Muscle layer of colon (tissue), 2 donors: Measurements from ENCODE around the gene SH3TC1.

Source experiments
- H3K27ac ChIP-seq: one replicate; pipeline ENCODE4 v1.7.0; 2013; ENCODE audit warnings: low read depth, mild to moderate bottlenecking, low read length, moderate library complexity
- H3K27me3 ChIP-seq, 2 donors: one replicate each; pipeline ENCODE4 v1.7.0; 2013; ENCODE audit warnings: low read length in 2 of 2, mild to moderate bottlenecking in 2 of 2; ENCODE audit not compliant: insufficient read depth in 2 of 2, control insufficient read depth in 1 of 2
- H3K36me3 ChIP-seq: one replicate; pipeline ENCODE4 v1.7.0; 2013; ENCODE audit warnings: mild to moderate bottlenecking, low read length; ENCODE audit not compliant: insufficient read depth
- H3K4me1 ChIP-seq: one replicate; pipeline ENCODE4 v1.7.0; 2013; ENCODE audit warnings: mild to moderate bottlenecking, low read length; ENCODE audit not compliant: insufficient read depth
- H3K4me3 ChIP-seq, 2 donors: one replicate each; pipeline ENCODE4 v1.7.0; 2013; ENCODE audit warnings: low read length in 2 of 2, low read depth in 1 of 2, mild to moderate bottlenecking in 1 of 2, moderate library complexity in 1 of 2
- H3K9ac ChIP-seq: one replicate; pipeline ENCODE4 v1.7.0; 2013; ENCODE audit warnings: low read length
- H3K9me3 ChIP-seq: one replicate; pipeline ENCODE4 v1.7.0; 2013; ENCODE audit warnings: mild to moderate bottlenecking, low read length
- donor health status: abdominal sarcoma.
- donor health status: Adenocarcinoma of cecum.

Gene SH3TC1

GRCh38 chr4:8231551-8232049 lies 32.5 kb downstream of the SH3TC1 start:
- H3K36me3 ChIP-seq: no peaks in the 10 kb centered on the region
- H3K9ac ChIP-seq: no peak overlapping the region
- no peaks in the 10 kb centered on the region for H3K27me3 ChIP-seq
- peaks cover 8% of the 10 kb centered on the region for H3K4me1 ChIP-seq
- no peak overlapping the region for H3K27ac ChIP-seq
- H3K4me3 ChIP-seq: no peak overlapping the region
- no peaks in the 10 kb centered on the region for H3K9me3 ChIP-seq

DNA sequence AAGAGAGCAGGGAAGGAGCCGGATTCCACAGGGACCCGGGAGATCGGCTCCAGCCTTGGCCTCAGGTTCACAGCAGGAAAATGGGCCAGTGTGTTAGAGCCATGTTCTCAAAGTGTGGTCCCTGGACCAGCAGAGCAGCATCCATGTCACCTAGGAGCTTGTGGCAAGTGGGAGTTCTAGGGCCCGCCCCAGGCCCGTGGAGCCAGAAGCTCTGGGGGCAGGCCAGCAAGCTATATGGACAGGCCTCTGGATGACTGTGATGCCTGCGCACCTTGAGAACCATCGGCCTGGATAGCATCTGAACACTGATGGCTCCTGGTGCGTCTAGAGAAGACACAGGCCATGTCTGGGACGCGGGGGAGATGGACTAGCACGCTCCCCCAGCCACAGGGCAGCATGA lies 33.7 kb downstream of the SH3TC1 start:
- H3K9ac ChIP-seq: no peak overlapping the region
- no peaks in the 10 kb centered on the region for H3K36me3 ChIP-seq
- no peaks in the 10 kb centered on the region for H3K9me3 ChIP-seq
- H3K4me1 ChIP-seq: peaks cover 8% of the 10 kb centered on the region
- H3K4me3 ChIP-seq: no peak overlapping the region
- no peak overlapping the region for H3K27ac ChIP-seq
- H3K27me3 ChIP-seq: no peaks in the 10 kb centered on the region

DNA sequence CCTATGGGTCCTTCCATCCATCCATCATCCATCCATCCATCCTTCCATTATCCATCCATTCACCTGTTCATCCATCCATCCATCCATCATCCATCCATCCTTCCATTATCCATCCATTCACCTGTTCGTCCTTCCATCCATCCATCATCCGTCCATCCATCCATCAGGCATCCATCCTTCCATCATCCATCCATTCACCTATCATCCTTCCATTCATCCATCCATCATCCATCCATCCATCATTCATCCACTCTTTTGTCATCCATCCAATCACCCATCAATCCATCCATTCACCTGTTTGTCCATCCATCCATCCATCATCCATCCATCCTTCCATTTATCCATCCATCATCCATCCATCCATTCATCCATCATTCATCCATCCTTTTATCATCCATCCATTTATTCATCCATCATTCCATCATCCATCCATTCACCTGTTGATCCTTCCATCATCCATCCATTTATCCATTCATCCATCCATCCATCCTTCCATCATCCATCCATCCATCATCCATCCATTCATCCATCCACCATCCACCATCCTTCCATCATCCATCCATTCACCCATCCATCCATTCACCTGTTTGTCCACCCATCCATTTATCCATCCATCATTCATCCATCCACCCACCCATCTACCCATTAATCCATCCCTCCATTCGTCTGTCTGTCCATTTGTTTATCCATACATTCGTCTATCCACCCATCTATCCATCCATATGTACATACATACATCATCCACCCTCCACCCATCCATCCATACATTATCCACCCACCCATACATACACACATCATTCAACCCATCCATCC lies 34.8 kb downstream of the SH3TC1 start:
- Histone ChIP-seq H3K9me3 (no peaks in the 10 kb centered on the region), H3K27ac (no peak overlapping the region), H3K36me3 (no peaks in the 10 kb centered on the region), H3K4me1 (no peaks in the 10 kb centered on the region), H3K9ac (no peak overlapping the region), H3K27me3 (no peaks in the 10 kb centered on the region), H3K4me3 (no peak overlapping the region)

- H3K9me3 ChIP-seq: no peaks in the 10 kb centered on the region
- no peaks in the 10 kb centered on the region for H3K36me3 ChIP-seq
Observed at GRCh38 chr4:8234715-8235114, 35.6 kb downstream of the SH3TC1 start.

GRCh38 chr4:8235224-8235623 lies 36.1 kb downstream of the SH3TC1 start:
- Histone ChIP-seq H3K4me3 (no peak overlapping the region), H3K27me3 (no peaks in the 10 kb centered on the region), H3K9ac (no peak overlapping the region), H3K27ac (no peak overlapping the region), H3K36me3 (no peaks in the 10 kb centered on the region), H3K9me3 (no peaks in the 10 kb centered on the region), H3K4me1 (no peaks in the 10 kb centered on the region)

More at GRCh38 chr4:8234715-8235114, 35.6 kb downstream of the SH3TC1 start:
- Histone ChIP-seq H3K27ac (no peak overlapping the region), H3K27me3 (no peaks in the 10 kb centered on the region), H3K4me1 (no peaks in the 10 kb centered on the region), H3K9ac (no peak overlapping the region), H3K4me3 (no peak overlapping the region)

GRCh38 chr4:8235686-8236085 lies 36.6 kb downstream of the SH3TC1 start:
- Histone ChIP-seq H3K9ac (no peak overlapping the region), H3K4me3 (no peak overlapping the region), H3K4me1 (no peaks in the 10 kb centered on the region), H3K27ac (no peak overlapping the region), H3K36me3 (no peaks in the 10 kb centered on the region), H3K9me3 (no peaks in the 10 kb centered on the region), H3K27me3 (no peaks in the 10 kb centered on the region)

- no peaks in the 10 kb centered on the region for H3K27me3 ChIP-seq
- H3K36me3 ChIP-seq: no peaks in the 10 kb centered on the region
- H3K27ac ChIP-seq: no peak overlapping the region
- H3K4me3 ChIP-seq: no peak overlapping the region
- no peaks in the 10 kb centered on the region for H3K9me3 ChIP-seq
- H3K4me1 ChIP-seq: no peaks in the 10 kb centered on the region
- H3K9ac ChIP-seq: no peak overlapping the region
Observed at GRCh38 chr4:8236106-8236919, 37.2 kb downstream of the SH3TC1 start.

DNA sequence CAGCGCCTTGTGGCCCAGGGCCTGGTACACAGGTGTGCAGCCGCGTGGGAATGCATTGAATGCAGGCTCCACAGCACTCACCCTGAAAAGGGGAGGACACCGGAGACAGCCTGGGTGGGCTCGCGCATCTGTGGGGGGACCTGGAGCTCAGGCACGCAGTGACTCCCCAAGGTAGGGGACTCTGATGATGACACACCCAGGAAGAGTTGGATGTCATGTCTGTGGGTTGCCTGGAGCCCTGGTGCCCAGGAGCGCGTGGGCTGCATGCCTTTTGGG lies 37.8 kb downstream of the SH3TC1 start:
- no peak overlapping the region for H3K4me3 ChIP-seq
- no peaks in the 10 kb centered on the region for H3K9me3 ChIP-seq
- H3K27ac ChIP-seq: no peak overlapping the region
- H3K27me3 ChIP-seq: no peaks in the 10 kb centered on the region
- H3K9ac ChIP-seq: no peak overlapping the region
- H3K36me3 ChIP-seq: no peaks in the 10 kb centered on the region
- H3K4me1 ChIP-seq: peaks cover under 1% of the 10 kb centered on the region

DNA sequence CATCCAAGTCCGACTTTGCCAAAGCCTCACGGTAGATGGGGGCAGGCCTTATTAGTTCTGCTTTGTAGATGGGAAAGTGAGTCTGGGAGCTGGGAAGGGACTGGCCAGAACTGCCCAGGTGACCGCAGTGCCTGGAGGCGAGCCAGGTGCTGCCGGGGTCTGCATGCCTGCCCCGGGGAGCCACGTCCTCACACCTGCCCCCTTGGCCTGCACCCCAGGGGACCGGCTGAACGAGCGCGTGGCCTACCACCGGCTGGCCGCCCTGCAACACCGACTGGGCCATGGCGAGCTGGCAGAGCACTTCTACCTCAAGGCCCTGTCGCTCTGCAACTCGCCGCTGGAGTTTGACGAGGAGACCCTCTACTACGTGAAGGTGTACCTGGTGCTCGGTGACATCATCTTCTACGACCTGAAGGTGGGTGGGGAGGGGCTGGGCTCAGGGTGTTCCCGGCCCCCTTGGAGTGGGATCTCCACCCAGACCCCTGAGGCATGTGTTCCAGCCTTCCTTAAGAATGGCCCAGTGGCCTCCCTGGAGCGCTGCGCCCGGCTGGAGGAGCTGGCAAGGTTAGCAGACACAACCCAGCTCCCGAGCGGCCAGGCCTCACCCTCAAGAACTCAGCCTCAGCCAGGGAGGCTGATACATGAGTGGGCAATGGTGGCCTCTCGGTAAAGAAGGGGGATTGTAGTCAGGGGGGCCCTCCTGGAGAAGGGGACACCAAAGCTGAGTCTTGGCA lies 38.3 kb downstream of the SH3TC1 start:
- H3K4me3 ChIP-seq: no peak overlapping the region
- no peak overlapping the region for H3K27ac ChIP-seq
- no peaks in the 10 kb centered on the region for H3K36me3 ChIP-seq
- H3K27me3 ChIP-seq: no peaks in the 10 kb centered on the region
- no peaks in the 10 kb centered on the region for H3K9me3 ChIP-seq
- peaks cover 6% of the 10 kb centered on the region for H3K4me1 ChIP-seq
- H3K9ac ChIP-seq: no peak overlapping the region

DNA sequence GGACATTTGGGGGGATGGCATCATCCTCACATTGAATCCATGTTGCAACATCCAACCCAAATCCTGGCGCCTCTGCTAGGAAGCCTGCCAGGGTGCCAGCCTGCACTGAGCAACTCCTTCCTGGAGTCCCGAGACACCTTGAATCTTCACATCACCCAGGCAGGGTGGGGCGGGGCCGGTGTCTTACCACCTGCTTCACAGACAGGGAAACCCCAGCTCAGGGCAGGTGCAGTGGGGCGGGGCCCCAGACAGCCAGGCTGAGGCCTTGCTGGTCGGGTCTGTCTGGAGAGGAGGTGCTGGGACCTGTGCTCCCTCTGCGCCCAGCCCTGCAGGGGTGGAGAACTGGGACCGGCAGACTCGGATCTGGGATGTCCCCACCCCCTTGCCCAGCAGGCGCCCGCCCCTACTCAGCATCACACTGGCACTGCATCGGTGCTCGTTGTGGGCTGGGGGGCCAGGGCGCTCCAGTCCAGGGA lies 39.0 kb downstream of the SH3TC1 start:
- H3K27me3 ChIP-seq: no peaks in the 10 kb centered on the region
- H3K4me3 ChIP-seq: no peak overlapping the region
- no peaks in the 10 kb centered on the region for H3K36me3 ChIP-seq
- H3K4me1 ChIP-seq: peaks cover 13% of the 10 kb centered on the region
- H3K9me3 ChIP-seq: no peaks in the 10 kb centered on the region
- no peak overlapping the region for H3K9ac ChIP-seq
- H3K27ac ChIP-seq: no peak overlapping the region

GRCh38 chr4:8238515-8239053 lies 39.5 kb downstream of the SH3TC1 start:
- Histone ChIP-seq H3K27ac (no peak overlapping the region), H3K27me3 (no peaks in the 10 kb centered on the region), H3K4me3 (no peak overlapping the region), H3K36me3 (no peaks in the 10 kb centered on the region), H3K4me1 (peaks cover 13% of the 10 kb centered on the region), H3K9me3 (no peaks in the 10 kb centered on the region), H3K9ac (no peak overlapping the region)
